Measurements from ENCODE around the gene SORBS1.

Gene SORBS1

GRCh38 chr10:95289003-95289920 is 271.9 kb downstream of the SORBS1 start:
- H3K27ac ChIP-seq: no peak overlapping the region
- peaks cover 38% of the 10 kb centered on the region for H3K79me2 ChIP-seq (ENCODE audit: insufficient read depth, low read depth)
- no peak for TF ChIP-seq CTCF (conservative IDR thresholded peaks at IDR 0.05; ENCODE audit: low read depth, low read length)
- no peak overlapping the region for H3K4me3 ChIP-seq (IDR thresholded peaks at IDR 0.05; ENCODE audit: insufficient read depth, low read depth, low read length)
- H4K20me1 ChIP-seq (ENCODE audit: insufficient read depth): no peaks in the 10 kb centered on the region
- peak overlapping the region; percentile 91; the same call in 1 of the 2 replicates for H3K9ac ChIP-seq
- H2AFZ ChIP-seq (ENCODE audit: low read depth): no peak overlapping the region
- H3K36me3 ChIP-seq (ENCODE audit: insufficient read depth): no peaks in the 10 kb centered on the region
- H3K27me3 ChIP-seq (ENCODE audit: insufficient read depth, low read depth): no peaks in the 10 kb centered on the region
- peak overlapping the region; percentile 99 for H3K4me2 ChIP-seq
- peaks cover 57% of the 10 kb centered on the region for H3K4me1 ChIP-seq (ENCODE audit: low read depth, poor library complexity, severe bottlenecking)

GRCh38 chr10:95288303-95288702 is 272.9 kb downstream of the SORBS1 start:
- no peaks in the 10 kb centered on the region for H3K27me3 ChIP-seq (ENCODE audit: insufficient read depth, low read depth)
- H3K4me2 ChIP-seq: no peak overlapping the region; the same call in 1 of the 2 replicates
- H4K20me1 ChIP-seq (ENCODE audit: insufficient read depth): no peaks in the 10 kb centered on the region
- no peaks in the 10 kb centered on the region for H3K36me3 ChIP-seq (ENCODE audit: insufficient read depth)
- H2AFZ ChIP-seq (ENCODE audit: low read depth): no peak overlapping the region
- peaks cover 40% of the 10 kb centered on the region for H3K79me2 ChIP-seq (ENCODE audit: insufficient read depth, low read depth)
- no peak for TF ChIP-seq CTCF (conservative IDR thresholded peaks at IDR 0.05; ENCODE audit: low read depth, low read length)
- H3K27ac ChIP-seq: no peak overlapping the region
- peaks cover 47% of the 10 kb centered on the region for H3K4me1 ChIP-seq (ENCODE audit: low read depth, poor library complexity, severe bottlenecking)
- H3K4me3 ChIP-seq (IDR thresholded peaks at IDR 0.05; ENCODE audit: insufficient read depth, low read depth, low read length): no peak overlapping the region
- no peak overlapping the region for H3K9ac ChIP-seq

- no peak overlapping the region for H3K4me3 ChIP-seq (IDR thresholded peaks at IDR 0.05; ENCODE audit: insufficient read depth, low read depth, low read length)
- no peak for TF ChIP-seq CTCF (conservative IDR thresholded peaks at IDR 0.05; ENCODE audit: low read depth, low read length)
- H2AFZ ChIP-seq (ENCODE audit: low read depth): no peak overlapping the region
- no peak overlapping the region for H3K27ac ChIP-seq
- H3K9ac ChIP-seq: no peak overlapping the region
- H3K36me3 ChIP-seq (ENCODE audit: insufficient read depth): no peaks in the 10 kb centered on the region
- no peaks in the 10 kb centered on the region for H4K20me1 ChIP-seq (ENCODE audit: insufficient read depth)
- H3K27me3 ChIP-seq (ENCODE audit: insufficient read depth, low read depth): no peaks in the 10 kb centered on the region
- no peak overlapping the region for H3K4me2 ChIP-seq
- peaks cover 37% of the 10 kb centered on the region for H3K4me1 ChIP-seq (ENCODE audit: low read depth, poor library complexity, severe bottlenecking)
- peaks cover 50% of the 10 kb centered on the region for H3K79me2 ChIP-seq (ENCODE audit: insufficient read depth, low read depth)
These were observed 273.9 kb downstream of the SORBS1 start for GRCh38 chr10:95287281-95287680.

GRCh38 chr10:95286707-95287106 is 274.5 kb downstream of the SORBS1 start:
- no peak for TF ChIP-seq CTCF (conservative IDR thresholded peaks at IDR 0.05; ENCODE audit: low read depth, low read length)
- peaks cover 31% of the 10 kb centered on the region for H3K4me1 ChIP-seq (ENCODE audit: low read depth, poor library complexity, severe bottlenecking)
- no peak overlapping the region for H3K4me3 ChIP-seq (IDR thresholded peaks at IDR 0.05; ENCODE audit: insufficient read depth, low read depth, low read length)
- H2AFZ ChIP-seq (ENCODE audit: low read depth): no peak overlapping the region
- H3K36me3 ChIP-seq (ENCODE audit: insufficient read depth): no peaks in the 10 kb centered on the region
- H3K9ac ChIP-seq: no peak overlapping the region
- no peak overlapping the region; the same call in 1 of the 2 replicates for H3K4me2 ChIP-seq
- H4K20me1 ChIP-seq (ENCODE audit: insufficient read depth): no peaks in the 10 kb centered on the region
- H3K27ac ChIP-seq: no peak overlapping the region
- peaks cover 54% of the 10 kb centered on the region for H3K79me2 ChIP-seq (ENCODE audit: insufficient read depth, low read depth)
- no peaks in the 10 kb centered on the region for H3K27me3 ChIP-seq (ENCODE audit: insufficient read depth, low read depth)

All from KMS-11 (cell line).